Small intestine (tissue), 7 donors: ENCODE data around the gene ATF6. TPM values are rescaled to one million over a fixed set of nuclear protein-coding genes. Genes with fewer than 3 reads are reported as not detected.
"Not testable (repeated sequence)": the region's sequence is repeated elsewhere in the genome, so short reads cannot be mapped to it uniquely, and the experiment has no call there.

Experiments used
- DNase-seq, 2 donors: peaks; one replicate each; pipeline versions ENCODE4 v3.0.0 to v3.0.0-alpha.2; 2013
- FAIRE-seq: peaks from 2 replicates; lab custom pipeline; 2012; peaks lifted over from hg19 to GRCh38; lab: Jason Lieb, UNC
- H3K27ac ChIP-seq, 3 donors: one replicate each; pipeline ENCODE4 v1.5.1; 2013; ENCODE audit warnings: low read length in 2 of 3, mild to moderate bottlenecking in 2 of 3, control low read depth in 1 of 3, inconsistent platforms in 1 of 3, low read depth in 1 of 3, moderate library complexity in 1 of 3
- H3K27me3 ChIP-seq, 3 donors: one replicate each; pipeline ENCODE4 v1.6.1; 2013; ENCODE audit warnings: low read length in 3 of 3, inconsistent platforms in 1 of 3; ENCODE audit not compliant: control insufficient read depth in 3 of 3, insufficient read depth in 3 of 3
- H3K36me3 ChIP-seq, 3 donors: one replicate each; pipeline ENCODE4 v1.6.1; 2013; ENCODE audit warnings: low read length in 3 of 3, inconsistent platforms in 1 of 3, low read depth in 1 of 3, mild to moderate bottlenecking in 1 of 3, moderate library complexity in 1 of 3; ENCODE audit not compliant: control insufficient read depth in 3 of 3, insufficient read depth in 2 of 3
- H3K4me1 ChIP-seq, 3 donors: one replicate each; pipeline ENCODE4 v1.6.1; 2013; ENCODE audit warnings: low read length in 2 of 3, inconsistent platforms in 1 of 3, low read depth in 1 of 3, mild to moderate bottlenecking in 1 of 3, moderate library complexity in 1 of 3; ENCODE audit not compliant: control insufficient read depth in 3 of 3, insufficient read depth in 2 of 3
- H3K4me3 ChIP-seq, 3 donors: one replicate each; pipeline ENCODE4 v1.5.1; 2013; ENCODE audit warnings: low read length in 3 of 3, control low read depth in 1 of 3, inconsistent platforms in 1 of 3, low read depth in 1 of 3, mild to moderate bottlenecking in 1 of 3, moderate library complexity in 1 of 3
- H3K9me3 ChIP-seq, 2 donors: one replicate each; pipeline ENCODE4 v1.6.1; 2013; ENCODE audit warnings: low read depth in 1 of 2, low read length in 1 of 2; ENCODE audit not compliant: control insufficient read depth in 2 of 2, insufficient read depth in 1 of 2
- WGBS, 3 donors: extraction: QIAGEN DNeasy Blood & Tissue Kit; methylation state at CpG; one replicate each; pipeline ENCODE4 v1.1.7; 2013; 5-methylcytosine and 5-hydroxymethylcytosine counted together
- polyA plus RNA-seq, 4 donors: library from polyadenylated mRNA; stranded (reverse) in 3 of 4; unstranded in 1 of 4; fragments of 200-250 nt in 3 of 4; fragments of 120-200 nt in 1 of 4; gene quantifications; one replicate each; pipeline versions ENCODE4 v1.2.1 to v1.2.3, GENCODE V29; 2013
- donor health status: healthy with polysubstance abuse.
- donor health status: control.
- donor health status: control.
- donor health status: Bipolar disorder and iron deficiency.
- donor health status: healthy.

Gene ATF6
- polyA plus RNA-seq, 4 donors, result 2.7 to 19.6 (median 6.1) TPM

GRCh38 chr1:161803181-161803580 lies 37.1 kb downstream of the ATF6 start:
- Histone ChIP-seq H3K36me3 (peaks cover 2 to 7% (median 4%) of the 10 kb centered on the region in 3 donors), H3K4me1 (no peaks in the 10 kb centered on the region), H3K27me3 (no peaks in the 10 kb centered on the region), H3K9me3 (no peaks in the 10 kb centered on the region), H3K27ac (no peak overlapping the region), H3K4me3 (no peak overlapping the region)
- DNase-seq, result no peak
- FAIRE-seq, result no peak
- WGBS, 3 donors, result 56 to 74% (median 73%) methylated on average over 2 of the region's 2 CpGs

- FAIRE-seq, result no peak
- 84 to 98% (median 92%) methylated on average over 3 of the region's 3 CpGs for WGBS, 3 donors
- no peak for DNase-seq
- Histone ChIP-seq H3K4me1 (no peaks in the 10 kb centered on the region), H3K27me3 (no peaks in the 10 kb centered on the region), H3K27ac (no peak overlapping the region), H3K4me3 (no peak overlapping the region), H3K36me3 (peaks cover 4 to 8% (median 6%) of the 10 kb centered on the region in 3 donors), H3K9me3 (peaks cover 0 to 7% of the 10 kb centered on the region in 2 donors)
These were observed 39.5 kb downstream of the ATF6 start for GRCh38 chr1:161805399-161806197.

GRCh38 chr1:161809202-161809601 lies 43.1 kb downstream of the ATF6 start:
- H3K36me3 ChIP-seq, FAIRE-seq, H3K27ac ChIP-seq, H3K27me3 ChIP-seq, H3K4me1 ChIP-seq, H3K4me3 ChIP-seq, H3K9me3 ChIP-seq, DNase-seq: not testable (repeated sequence)
- WGBS, 3 donors, result 94 to 99% (median 96%) methylated on average over 2 of the region's 2 CpGs

- FAIRE-seq, result not testable (repeated sequence)
- 50 to 93% (median 83%) methylated on average over 1 of the region's 1 CpG for WGBS, 3 donors
These were observed 43.5 kb downstream of the ATF6 start for GRCh38 chr1:161809656-161810055.

GRCh38 chr1:161810780-161811179 lies 44.7 kb downstream of the ATF6 start:
- Histone ChIP-seq H3K4me1 (no peaks in the 10 kb centered on the region), H3K36me3 (peaks cover 2 to 8% (median 7%) of the 10 kb centered on the region in 3 donors), H3K27ac (no peak overlapping the region), H3K9me3 (peaks cover 0 to 8% of the 10 kb centered on the region in 2 donors), H3K27me3 (no peaks in the 10 kb centered on the region), H3K4me3 (no peak overlapping the region)
- FAIRE-seq, result no peak
- 94 to 97% (median 96%) methylated on average over 3 of the region's 3 CpGs for WGBS, 3 donors
- DNase-seq, result no peak

More at GRCh38 chr1:161809656-161810055, 43.5 kb downstream of the ATF6 start:
- H3K4me3 ChIP-seq, H3K4me1 ChIP-seq, H3K27me3 ChIP-seq, H3K36me3 ChIP-seq, H3K9me3 ChIP-seq, DNase-seq, H3K27ac ChIP-seq: not testable (repeated sequence)

GRCh38 chr1:161816201-161816600 lies 50.1 kb downstream of the ATF6 start:
- FAIRE-seq (no peak), DNase-seq (peak; percentile 4 to 7)
- Histone ChIP-seq H3K9me3 (no peaks in the 10 kb centered on the region), H3K27ac (peak overlapping the region in 1 of 3 donors; percentile 1), H3K4me1 (no peaks in the 10 kb centered on the region), H3K4me3 (no peak overlapping the region), H3K27me3 (no peaks in the 10 kb centered on the region), H3K36me3 (peaks cover 0 to 6% (median 2%) of the 10 kb centered on the region in 3 donors)
- 86 to 93% (median 87%) methylated on average over 1 of the region's 1 CpG for WGBS, 3 donors

GRCh38 chr1:161817176-161817730 lies 51.1 kb downstream of the ATF6 start:
- Histone ChIP-seq H3K9me3 (no peaks in the 10 kb centered on the region), H3K4me1 (no peaks in the 10 kb centered on the region), H3K27me3 (no peaks in the 10 kb centered on the region), H3K27ac (no peak overlapping the region), H3K4me3 (no peak overlapping the region), H3K36me3 (peaks cover 0 to 6% (median 2%) of the 10 kb centered on the region in 3 donors)
- DNase-seq, result no peak
- no peak for FAIRE-seq
- WGBS, 3 donors, result 93 to 100% (median 95%) methylated on average over 4 of the region's 4 CpGs

- no peak for DNase-seq
- no peaks in the 10 kb centered on the region for H3K4me1 ChIP-seq
- H3K27me3 ChIP-seq, result no peaks in the 10 kb centered on the region
- H3K27ac ChIP-seq, result no peak overlapping the region
- no peaks in the 10 kb centered on the region for H3K9me3 ChIP-seq
- no peak overlapping the region for H3K4me3 ChIP-seq
- no peak for FAIRE-seq
- 96 to 98% (median 98%) methylated on average over 5 of the region's 5 CpGs for WGBS, 3 donors
- H3K36me3 ChIP-seq, result peaks cover 0 to 4% (median 2%) of the 10 kb centered on the region in 3 donors
These were observed 54.8 kb downstream of the ATF6 start for GRCh38 chr1:161820914-161821313.
